Retinal pigment epithelial cell (primary cell): ENCODE results near the gene TRIM10.
"Not testable (repeated sequence)": the region's sequence is repeated elsewhere in the genome, so short reads cannot be mapped to it uniquely, and the experiment has no call there.

Experiments
- DNase-seq: peaks from one replicate; pipeline ENCODE4 v3.0.0-alpha.2; 2010; ENCODE audit warnings: low read depth
- H3K4me3 ChIP-seq: 2 replicates; pipeline ENCODE4 v1.5.1; 2011; ENCODE audit warnings: mild to moderate bottlenecking, low read length, control low read depth, moderate library complexity
- TF ChIP-seq, protein P1 (sequence below): conservative IDR thresholded peaks from 2 replicates; pipeline ENCODE4 v1.5.1; 2011; ENCODE audit warnings: low read depth, low read length, control low read depth, inconsistent platforms

The TRIM10 gene

DNA sequence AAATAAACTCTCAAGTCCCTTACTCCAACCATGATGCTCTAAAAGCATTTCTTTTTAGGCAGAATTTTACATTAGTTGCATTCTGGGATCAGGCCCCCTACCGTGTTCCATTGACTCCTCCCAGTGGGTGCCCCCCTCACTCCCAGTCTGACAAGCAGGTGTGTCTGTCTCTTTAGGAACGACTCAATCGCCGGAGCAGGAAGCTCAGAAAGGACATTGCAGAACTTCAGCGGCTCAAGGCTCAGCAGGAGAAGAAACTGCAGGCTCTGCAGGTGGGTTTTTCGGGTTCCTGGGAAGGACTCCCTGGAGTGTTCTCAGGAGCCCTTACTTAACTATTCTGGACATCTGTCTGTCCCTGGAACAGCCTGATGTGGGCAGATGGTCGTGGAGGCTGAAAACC, 15.2 kb downstream of the TRIM10 start:
- TF ChIP-seq, protein P1, sequence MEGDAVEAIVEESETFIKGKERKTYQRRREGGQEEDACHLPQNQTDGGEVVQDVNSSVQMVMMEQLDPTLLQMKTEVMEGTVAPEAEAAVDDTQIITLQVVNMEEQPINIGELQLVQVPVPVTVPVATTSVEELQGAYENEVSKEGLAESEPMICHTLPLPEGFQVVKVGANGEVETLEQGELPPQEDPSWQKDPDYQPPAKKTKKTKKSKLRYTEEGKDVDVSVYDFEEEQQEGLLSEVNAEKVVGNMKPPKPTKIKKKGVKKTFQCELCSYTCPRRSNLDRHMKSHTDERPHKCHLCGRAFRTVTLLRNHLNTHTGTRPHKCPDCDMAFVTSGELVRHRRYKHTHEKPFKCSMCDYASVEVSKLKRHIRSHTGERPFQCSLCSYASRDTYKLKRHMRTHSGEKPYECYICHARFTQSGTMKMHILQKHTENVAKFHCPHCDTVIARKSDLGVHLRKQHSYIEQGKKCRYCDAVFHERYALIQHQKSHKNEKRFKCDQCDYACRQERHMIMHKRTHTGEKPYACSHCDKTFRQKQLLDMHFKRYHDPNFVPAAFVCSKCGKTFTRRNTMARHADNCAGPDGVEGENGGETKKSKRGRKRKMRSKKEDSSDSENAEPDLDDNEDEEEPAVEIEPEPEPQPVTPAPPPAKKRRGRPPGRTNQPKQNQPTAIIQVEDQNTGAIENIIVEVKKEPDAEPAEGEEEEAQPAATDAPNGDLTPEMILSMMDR: no peak
- no peak for DNase-seq

DNA sequence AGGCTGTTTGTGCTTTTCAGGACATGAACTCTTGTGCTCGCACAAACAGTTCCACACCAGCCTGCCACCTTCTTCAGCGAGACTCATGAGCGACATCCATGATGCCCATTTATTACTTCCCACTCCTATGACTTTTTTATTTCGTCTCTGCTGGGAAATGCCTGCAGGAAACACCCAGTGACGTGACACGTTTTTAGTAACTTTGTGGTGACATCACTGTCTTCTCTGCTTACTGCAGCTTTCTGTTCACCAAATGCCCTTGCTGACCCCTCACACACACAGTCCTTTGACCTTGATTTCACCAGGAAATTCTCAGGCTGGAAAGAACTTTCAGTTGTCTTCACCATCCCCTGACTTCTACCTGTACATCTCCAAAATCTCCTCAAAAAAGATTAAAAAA, 16.2 kb downstream of the TRIM10 start:
- no peak for DNase-seq
- TF ChIP-seq, protein P1: no peak
- no peak overlapping the region for H3K4me3 ChIP-seq

More for the DNA sequence above, 15.2 kb downstream of the TRIM10 start:
- no peak overlapping the region for H3K4me3 ChIP-seq

DNA sequence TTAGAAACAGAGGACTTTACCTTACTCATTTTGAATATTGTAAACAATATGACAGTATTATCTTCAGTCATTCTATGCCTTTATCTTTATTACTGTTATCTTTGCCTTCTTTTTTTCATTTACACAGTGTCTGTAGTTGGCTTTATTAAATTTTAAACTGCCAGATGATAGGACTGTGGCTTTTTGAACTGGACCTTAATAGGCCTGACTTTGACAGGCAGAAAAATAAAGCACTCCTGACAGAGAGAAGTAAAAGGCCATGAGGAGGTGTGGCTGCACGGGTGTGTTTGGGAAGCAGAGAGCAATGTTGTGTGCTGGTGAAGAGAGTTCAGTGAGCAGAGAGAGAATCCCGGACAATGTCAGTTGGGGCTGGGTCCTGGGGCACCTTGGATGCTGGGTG, 17.2 kb downstream of the TRIM10 start:
- TF ChIP-seq, protein P1: no peak
- no peak overlapping the region for H3K4me3 ChIP-seq

DNA sequence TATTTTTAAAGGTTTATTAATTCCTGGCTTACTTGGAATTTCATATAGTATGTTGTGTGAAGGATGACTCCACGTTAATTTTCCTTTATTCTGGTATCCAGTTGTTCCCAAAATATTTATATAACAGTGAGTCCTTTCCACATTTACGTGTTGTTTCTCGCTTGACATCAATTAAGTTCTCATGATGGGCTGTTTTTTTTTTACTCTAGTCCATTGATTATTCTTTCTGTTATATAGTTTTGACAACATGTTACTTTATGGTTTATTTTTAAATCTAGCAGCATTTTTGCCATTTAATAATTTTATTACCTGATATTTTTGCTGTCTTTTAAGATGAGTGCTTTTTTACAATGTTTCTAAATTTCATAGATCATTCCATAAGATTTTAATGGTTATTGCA, 18.3 kb downstream of the TRIM10 start:
- TF ChIP-seq, protein P1: no peak
- no peak for DNase-seq
- H3K4me3 ChIP-seq: no peak overlapping the region

More for the DNA sequence above, 17.2 kb downstream of the TRIM10 start:
- DNase-seq: no peak

DNA sequence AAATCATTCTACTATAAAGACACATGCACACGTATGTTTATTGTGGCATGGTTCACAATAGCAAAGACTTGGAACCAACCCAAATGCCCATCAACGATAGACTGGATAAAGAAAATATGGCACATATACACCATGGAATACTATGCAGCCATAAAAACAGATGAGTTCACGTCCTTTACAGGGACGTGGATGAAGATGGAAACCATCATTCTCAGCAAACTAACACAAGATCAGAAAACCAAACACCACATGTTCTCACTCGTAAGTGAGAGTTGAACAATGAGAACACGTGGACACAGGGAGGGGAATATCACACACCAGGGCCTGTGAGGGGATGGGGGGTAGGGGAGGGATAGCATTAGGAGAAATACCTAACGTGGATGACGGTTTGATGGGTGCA, 20.8 kb downstream of the TRIM10 start:
- DNase-seq, H3K4me3 ChIP-seq: not testable (repeated sequence)

DNA sequence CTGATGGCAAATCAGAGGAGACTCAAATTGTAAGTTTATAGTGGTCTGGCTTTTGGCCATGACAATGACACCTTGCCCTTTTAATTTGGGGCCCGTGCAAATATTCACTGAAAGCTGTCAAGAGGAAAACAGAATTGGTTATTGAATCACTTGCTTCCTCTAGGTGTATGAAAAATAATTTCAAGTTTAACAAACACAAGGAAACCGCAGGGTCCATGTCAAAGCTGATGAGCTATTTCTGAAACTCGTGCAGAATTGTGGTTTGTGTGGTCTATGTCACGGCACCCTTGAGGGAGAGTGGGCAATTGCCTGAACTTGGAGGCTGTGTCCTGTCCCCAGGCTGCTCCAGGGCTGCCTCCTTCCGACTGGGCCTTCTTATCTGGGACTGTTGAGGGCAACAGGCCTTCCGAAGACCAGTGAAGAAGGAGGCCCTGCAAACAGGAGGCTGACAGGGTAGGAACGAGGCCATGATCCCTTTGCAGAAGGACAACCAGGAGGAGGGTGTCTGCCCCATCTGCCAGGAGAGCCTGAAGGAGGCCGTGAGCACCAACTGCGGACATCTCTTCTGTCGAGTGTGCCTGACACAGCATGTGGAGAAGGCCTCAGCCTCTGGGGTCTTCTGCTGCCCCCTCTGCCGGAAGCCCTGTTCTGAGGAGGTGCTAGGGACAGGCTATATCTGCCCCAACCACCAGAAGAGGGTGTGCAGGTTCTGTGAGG, 24.3 kb downstream of the TRIM10 start:
- TF ChIP-seq, protein P1: no peak
- no peak overlapping the region for H3K4me3 ChIP-seq
- no peak for DNase-seq

DNA sequence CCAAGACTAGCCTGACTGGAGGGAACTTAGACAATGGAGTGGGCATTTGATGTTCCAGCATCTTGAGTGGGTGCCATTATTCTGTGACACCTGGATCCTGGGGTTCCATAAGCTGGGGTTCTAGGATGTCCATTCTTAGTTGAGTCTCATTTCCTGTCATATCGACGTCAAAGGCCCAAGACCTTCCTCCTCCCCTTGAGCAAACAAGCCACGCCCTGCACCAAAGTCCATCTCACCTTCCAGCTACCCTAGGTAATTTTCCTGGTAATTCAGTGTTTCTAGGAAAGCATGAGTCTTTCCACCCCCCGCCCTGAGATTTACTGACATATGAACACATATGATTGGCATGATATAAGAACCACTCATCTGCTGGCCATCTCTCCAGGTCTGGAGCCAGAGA, 25.3 kb downstream of the TRIM10 start, which contains the start of gene TRIM40:
TRIM40 (plus strand) TSS at position 384 of the 400 bp plus-strand sequence. CDS start 897 bp downstream, outside the sequence.
- no peak for DNase-seq
- TF ChIP-seq, protein P1: no peak
- no peak within 1 kb of the TSS for H3K4me3 ChIP-seq
